HEK293 (cell line): ENCODE data around the gene GSTM4.
"Not testable (repeated sequence)": the region's sequence is repeated elsewhere in the genome, so short reads cannot be mapped to it uniquely, and the experiment has no call there.

ENCODE experiments used
- CTCF ChIP-seq: fragments of 450-650 bp; formaldehyde crosslinking; IDR thresholded peaks from 2 replicates; pipeline ENCODE4 v1.5.1; 2016; ENCODE audit warnings: missing biosample characterization, missing genetic modification characterization
- IKZF3 ChIP-seq: fragments of 450-650 bp; IDR thresholded peaks from 2 replicates; pipeline ENCODE4 v1.5.0; 2018; ENCODE audit warnings: missing biosample characterization, mild to moderate bottlenecking, missing genetic modification characterization, moderate library complexity
- INSM2 ChIP-seq: fragments of 450-650 bp; formaldehyde crosslinking; IDR thresholded peaks from 2 replicates; pipeline ENCODE4 v1.5.1; 2016; ENCODE audit warnings: missing biosample characterization, missing genetic modification characterization
- REST ChIP-seq: fragments of 450-650 bp; formaldehyde crosslinking; IDR thresholded peaks from 2 replicates; pipeline ENCODE4 v1.5.1; 2016; ENCODE audit warnings: missing biosample characterization, missing genetic modification characterization
- SP2 ChIP-seq: fragments of 450-650 bp; formaldehyde crosslinking; IDR thresholded peaks from 2 replicates; pipeline ENCODE4 v1.5.1; 2016; ENCODE audit warnings: missing biosample characterization, missing genetic modification characterization
- TRIM28 ChIP-seq: IDR thresholded peaks from 2 replicates; pipeline ENCODE4 v1.6.1; 2011; ENCODE audit warnings: low read length, control low read depth, borderline replicate concordance
- ZNF274 ChIP-seq, 2 experiments: fragments of 200-500 bp in 1 of 2; fragments of 450-650 bp in 1 of 2; sonication (Bioruptor generic) in 1 of 2; formaldehyde crosslinking in 1 of 2; IDR thresholded peaks; 2 replicates each; pipeline versions ENCODE4 v1.5.1 to v1.6.1; 2014 to 2016; ENCODE audit warnings: borderline replicate concordance in 1 of 2, inconsistent platforms in 1 of 2, low read length in 1 of 2, missing biosample characterization in 1 of 2, missing genetic modification characterization in 1 of 2
- ZNF423 ChIP-seq: fragments of 450-650 bp; formaldehyde crosslinking; IDR thresholded peaks from 2 replicates; pipeline ENCODE4 v1.5.1; 2016; ENCODE audit warnings: missing biosample characterization, missing genetic modification characterization
- ZNF621 ChIP-seq: fragments of 450-650 bp; formaldehyde crosslinking; IDR thresholded peaks from 2 replicates; pipeline ENCODE4 v1.5.1; 2017; ENCODE audit warnings: missing biosample characterization, missing genetic modification characterization

- not testable (repeated sequence) for TF ChIP-seq CTCF (tag by site-specific recombination); ZNF274 (IDR thresholded peaks at IDR 0.05; ENCODE audit: low read length); ZNF274 (tag by site-specific recombination; IDR thresholded peaks at IDR 0.05; ENCODE audit: borderline replicate concordance); REST (tag by site-specific recombination); IKZF3 (tag by site-specific recombination); ZNF423 (tag by site-specific recombination); TRIM28; INSM2 (tag by site-specific recombination); SP2; ZNF621 (tag by site-specific recombination)
These were observed 39.2 kb downstream of the GSTM4 start for GRCh38 chr1:109695138-109695537.
